Measurements from ENCODE around the gene CLTC. TPM values are rescaled to one million over a fixed set of nuclear protein-coding genes. Genes with fewer than 3 reads are reported as not detected.

Gene CLTC
- total and polyA plus RNA-seq, 2 of the 8 experiments (the other 6 are each of a cell fraction or from before 2014, with no cell fraction given) = 175 to 283 TPM

- H3K4ac ChIP-seq (replicated peaks; ENCODE audit: insufficient read length, low read depth, low read length) = no peak overlapping the region
- H2BK20ac ChIP-seq (ENCODE audit: low read length) = no peak overlapping the region
- H3K27ac ChIP-seq (ENCODE audit: low read depth, low read length) = no peak overlapping the region
- no peak overlapping the region for H4K5ac ChIP-seq (ENCODE audit: insufficient read length, low read depth, low read length)
- no peak overlapping the region for H3K23ac ChIP-seq (ENCODE audit: insufficient read length)
- CTCF ChIA-PET (ENCODE audit: partially characterized antibody) = interaction anchor here (0.6 kb wide), 1 partner anchor 29 kb away, joined by 3 read pairs; no protein-coding TSS in a partner anchor
- WGBS, 2 experiments (ENCODE audit: extremely low coverage in 1 of 2, insufficient coverage in 1 of 2, insufficient read length in 1 of 2, insufficient replicate concordance in 2 of 2, low coverage in 1 of 2, low lambda C conversion rate in 2 of 2, missing lambda C conversion rate in 1 of 2) = 66% methylated on average over 3 of the region's 3 CpGs; no CpG with 5 or more reads in 1 of the 2 experiments
- peaks cover 0 to 6% (median 4%) of the 10 kb centered on the region in 4 experiments; a peak in 5 of 7 replicates for H3K4me1 ChIP-seq (replicated peaks in 1 of 4; ENCODE audit: control insufficient read depth in 3 of 4, insufficient read depth in 4 of 4, low read length in 3 of 4)
- no peak overlapping the region for H2BK12ac ChIP-seq (ENCODE audit: low read depth, low read length)
- no peaks in the 10 kb centered on the region for H3K27me3 ChIP-seq (replicated peaks in 1 of 4; ENCODE audit: control insufficient read depth in 3 of 4, extremely low read depth in 1 of 4, insufficient read depth in 3 of 4, low read length in 3 of 4)
- no peaks in the 10 kb centered on the region for H3K79me1 ChIP-seq (ENCODE audit: low read depth, low read length)
- no peak overlapping the region for H4K8ac ChIP-seq (ENCODE audit: extremely low read depth, insufficient read depth, low read length)
- H3K4me3 ChIP-seq (ENCODE audit: extremely low read depth in 1 of 4, insufficient read depth in 2 of 4, low read depth in 3 of 4, low read length in 4 of 4) = no peak overlapping the region
- H3K79me2 ChIP-seq (ENCODE audit: control insufficient read depth in 1 of 2, insufficient read depth in 2 of 2, low read length in 2 of 2) = peaks cover 19 to 93% of the 10 kb centered on the region in 2 experiments
- H3K23me2 ChIP-seq (ENCODE audit: low read depth, low read length) = no peaks in the 10 kb centered on the region
- POLR2A ChIA-PET (ENCODE audit: partially characterized antibody) = interaction anchor here (0.5 to 4.2 kb wide), 5 partner anchors 8 to 118 kb away, joined by 3 to 17 read pairs (median 4); partner anchors contain the start of gene CLTC
- H3K18ac ChIP-seq (ENCODE audit: extremely low read depth, low read length) = no peak overlapping the region
- H3K4me2 ChIP-seq (ENCODE audit: insufficient read depth in 1 of 2, low read depth in 2 of 2, low read length in 2 of 2) = peak overlapping the region in 1 of 2 experiments; percentile 31; a peak in 2 of 4 replicates
- no peak overlapping the region for H3K9ac ChIP-seq (replicated peaks in 1 of 4; ENCODE audit: extremely low read depth in 1 of 4, low read depth in 3 of 4, low read length in 3 of 4)
- no peak overlapping the region for H2AK5ac ChIP-seq (ENCODE audit: low read depth, low read length)
- no peak overlapping the region for H3K56ac ChIP-seq (replicated peaks; ENCODE audit: insufficient read length, low read depth, low read length)
- no peak overlapping the region for H2BK120ac ChIP-seq (replicated peaks; ENCODE audit: low read depth, low read length)
- DNase-seq (ENCODE audit: low read depth in 1 of 2, low spot score in 2 of 2) (no peak), FAIRE-seq (no peak)
- H2BK5ac ChIP-seq (ENCODE audit: low read depth, low read length) = no peak overlapping the region
- no peak overlapping the region for H4K91ac ChIP-seq (replicated peaks; ENCODE audit: insufficient read length, low read length)
- H3K36me3 ChIP-seq (ENCODE audit: control insufficient read depth in 2 of 4, insufficient read depth in 4 of 4, low read length in 3 of 4) = no peaks in the 10 kb centered on the region; a peak in 1 of 8 replicates
- H2BK15ac ChIP-seq (ENCODE audit: low read length) = no peak overlapping the region
- H2AFZ ChIP-seq (ENCODE audit: low read length) = no peak overlapping the region
- no peak overlapping the region for H3K14ac ChIP-seq (ENCODE audit: insufficient read length)
- H3K9me3 ChIP-seq (ENCODE audit: insufficient read depth in 2 of 2, low read depth in 1 of 2, low read length in 1 of 2) = 0 out of 4 replicates have a peak, but pooled peaks cover 0 to 4% of the 10 kb centered on the region in 2 experiments
- H4K20me1 ChIP-seq (replicated peaks in 1 of 2; ENCODE audit: control insufficient read depth in 1 of 2, insufficient read depth in 2 of 2, low read length in 2 of 2) = peaks cover 5 to 16% of the 10 kb centered on the region in 2 experiments
- TF ChIP-seq TAF1 (IDR thresholded peaks at IDR 0.05; ENCODE audit: low read depth, low read length) (no peak), SUZ12 (IDR thresholded peaks at IDR 0.05; ENCODE audit: low read length) (no peak)
These were observed 15.2 kb downstream of the CLTC start for GRCh38 chr17:59634632-59635541.

Data from H1 (cell line).